A673 (cell line): Measurements from ENCODE around the gene ELAC1.

Experiments used
- EZH2 ChIP-seq: fragments of 200-600 bp; sonication (generic); IDR thresholded peaks from 2 replicates; pipeline ENCODE4 v1.6.1; 2017; ENCODE audit warnings: borderline replicate concordance, low read depth, mild to moderate bottlenecking, mixed read lengths, antibody characterized with exemption, low read length; ENCODE audit not compliant: poor library complexity, severe bottlenecking
- TF ChIP-seq, protein P1 (sequence below): fragments of 300-800, 200-600 bp; sonication (generic); conservative IDR thresholded peaks from 2 replicates; pipeline ENCODE4 v1.5.1; 2017; ENCODE audit warnings: low read depth, mild to moderate bottlenecking, antibody characterized with exemption, low read length, moderate library complexity, mixed read lengths

DNA sequence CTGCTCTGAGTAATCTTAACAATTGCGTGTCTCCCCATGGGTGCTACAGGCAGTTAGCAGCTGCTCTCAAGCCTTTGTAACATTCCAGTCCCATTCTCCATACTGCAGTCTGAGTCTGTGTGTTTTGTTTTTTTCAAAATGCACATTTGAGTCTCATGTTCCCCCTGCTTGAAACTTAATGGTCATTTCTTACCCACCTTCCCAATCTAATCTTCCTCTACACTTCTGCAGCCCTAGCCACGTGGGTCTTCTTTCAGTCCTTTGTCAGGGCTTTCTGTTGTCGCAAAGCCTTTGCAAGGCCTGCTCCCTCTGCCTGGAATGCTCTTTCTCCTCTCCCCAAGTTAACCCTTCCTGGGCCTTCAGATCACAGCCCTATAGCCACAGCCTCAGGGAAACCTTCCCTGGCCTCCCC lies 24.5 kb downstream of the ELAC1 start:
- TF ChIP-seq, protein P1, sequence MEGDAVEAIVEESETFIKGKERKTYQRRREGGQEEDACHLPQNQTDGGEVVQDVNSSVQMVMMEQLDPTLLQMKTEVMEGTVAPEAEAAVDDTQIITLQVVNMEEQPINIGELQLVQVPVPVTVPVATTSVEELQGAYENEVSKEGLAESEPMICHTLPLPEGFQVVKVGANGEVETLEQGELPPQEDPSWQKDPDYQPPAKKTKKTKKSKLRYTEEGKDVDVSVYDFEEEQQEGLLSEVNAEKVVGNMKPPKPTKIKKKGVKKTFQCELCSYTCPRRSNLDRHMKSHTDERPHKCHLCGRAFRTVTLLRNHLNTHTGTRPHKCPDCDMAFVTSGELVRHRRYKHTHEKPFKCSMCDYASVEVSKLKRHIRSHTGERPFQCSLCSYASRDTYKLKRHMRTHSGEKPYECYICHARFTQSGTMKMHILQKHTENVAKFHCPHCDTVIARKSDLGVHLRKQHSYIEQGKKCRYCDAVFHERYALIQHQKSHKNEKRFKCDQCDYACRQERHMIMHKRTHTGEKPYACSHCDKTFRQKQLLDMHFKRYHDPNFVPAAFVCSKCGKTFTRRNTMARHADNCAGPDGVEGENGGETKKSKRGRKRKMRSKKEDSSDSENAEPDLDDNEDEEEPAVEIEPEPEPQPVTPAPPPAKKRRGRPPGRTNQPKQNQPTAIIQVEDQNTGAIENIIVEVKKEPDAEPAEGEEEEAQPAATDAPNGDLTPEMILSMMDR, result no peak
- TF ChIP-seq EZH2, result no peak
